GM12892 (cell line): ENCODE measurements around the gene GPR153.

Experiments used
- POLR2A ChIP-seq: IDR thresholded peaks from 2 replicates; pipeline ENCODE4 v1.6.1; 2011; ENCODE audit warnings: low read depth, low read length, control low read depth
- POLR2AphosphoS5 ChIP-seq: IDR thresholded peaks from 2 replicates; pipeline ENCODE4 v1.6.1; 2011; ENCODE audit warnings: low read depth, low read length, control low read depth
- TAF1 ChIP-seq: IDR thresholded peaks from 2 replicates; pipeline ENCODE4 v1.6.1; 2011; ENCODE audit warnings: low read depth, mild to moderate bottlenecking, control low read depth, low read length, borderline replicate concordance

DNA sequence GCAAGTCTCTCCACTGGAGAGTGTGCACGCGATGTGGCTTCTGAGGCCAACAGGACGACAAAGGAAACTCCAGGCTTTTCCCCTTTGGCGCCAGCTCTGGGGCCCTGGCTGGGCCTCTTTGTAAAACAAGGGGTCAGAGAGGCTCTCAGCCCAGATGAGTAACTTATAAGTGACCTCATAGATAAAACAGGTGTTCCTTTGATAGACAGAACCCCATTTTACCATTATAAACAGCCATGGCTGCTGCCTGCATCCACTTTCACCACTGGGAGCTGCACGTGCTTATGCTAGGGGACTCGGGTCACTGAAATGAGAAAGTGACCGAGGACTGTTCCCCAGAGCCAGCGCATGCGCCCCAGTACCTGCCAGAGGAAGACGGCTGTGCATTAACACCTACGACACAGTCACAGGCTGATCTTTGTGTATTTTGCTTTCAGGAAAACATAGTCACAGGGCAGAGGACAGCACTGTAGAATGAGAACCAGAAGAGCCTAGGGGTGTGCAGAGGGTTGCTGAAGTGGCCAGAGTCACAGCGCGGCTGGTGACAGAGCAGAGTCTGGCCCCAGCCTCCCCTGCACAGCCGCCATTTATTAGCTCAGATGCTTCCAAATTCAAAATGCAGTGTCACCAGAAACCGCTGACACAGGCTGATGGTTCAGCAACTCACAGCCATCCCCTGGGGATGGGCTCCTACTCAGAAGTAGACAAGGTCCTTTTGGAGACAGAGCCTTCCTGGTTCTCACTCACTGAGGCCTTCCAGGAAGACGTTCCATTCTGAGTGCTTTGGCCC, 42.3 kb downstream of the GPR153 start:
- no peak for TF ChIP-seq POLR2AphosphoS5
- no peak for TF ChIP-seq POLR2A
- no peak for TF ChIP-seq TAF1
